ENCODE results near the gene POLRMT.
A peak's percentile ranks its signal among the peaks of the same experiment; 100 is the strongest.

The POLRMT gene

GRCh38 chr19:661427-662196 is 28.3 kb upstream of the POLRMT start:
- Histone ChIP-seq H3K9me3 (ENCODE audit: control insufficient read depth, insufficient read depth, low read depth, low read length) (no peaks in the 10 kb centered on the region), H3K4me1 (ENCODE audit: control insufficient read depth, insufficient read depth, low read length) (peaks cover 9% of the 10 kb centered on the region), H3K27ac (ENCODE audit: extremely low read depth, low read depth, low read length) (peak overlapping the region; percentile 94), H3K4me3 (ENCODE audit: low read depth, low read length) (peak overlapping the region; percentile 86), H3K36me3 (ENCODE audit: control insufficient read depth in 2 of 2, insufficient read depth in 1 of 2, low read length in 2 of 2) (peaks cover 0 to 41% of the 10 kb centered on the region in 2 experiments; a peak in 1 of 3 replicates)
- POLR2A ChIA-PET = interaction anchor here (0.5 kb wide), 1 partner anchor 1129 kb away, joined by 3 read pairs; no protein-coding TSS in a partner anchor
- TF ChIP-seq GLIS1 (tag by site-specific recombination; IDR thresholded peaks at IDR 0.05) = peak; percentile 24; the same call in 1 of the 2 replicates
- no peak for TF ChIP-seq MEIS1 (CRISPR knock-in tag; IDR thresholded peaks at IDR 0.05; ENCODE audit: borderline replicate concordance)
- no peak for TF ChIP-seq ZNF624 (tag by site-specific recombination; IDR thresholded peaks at IDR 0.05)
- TF ChIP-seq SP2 (tag by site-specific recombination; IDR thresholded peaks at IDR 0.05) = peak; percentile 33; the same call in 1 of the 2 replicates
- TF ChIP-seq OVOL3 (tag by site-specific recombination; IDR thresholded peaks at IDR 0.05) = no peak
- TF ChIP-seq ZNF585B (tag by site-specific recombination; IDR thresholded peaks at IDR 0.05) = no peak
- no peak for TF ChIP-seq ZNF354C (tag by site-specific recombination; IDR thresholded peaks at IDR 0.05; ENCODE audit: borderline replicate concordance, low read depth)
- no peak for TF ChIP-seq ZNF558 (tag by site-specific recombination; IDR thresholded peaks at IDR 0.05)
- no peak for TF ChIP-seq ZNF473 (tag by site-specific recombination; IDR thresholded peaks at IDR 0.05)
- TF ChIP-seq, protein P1, sequence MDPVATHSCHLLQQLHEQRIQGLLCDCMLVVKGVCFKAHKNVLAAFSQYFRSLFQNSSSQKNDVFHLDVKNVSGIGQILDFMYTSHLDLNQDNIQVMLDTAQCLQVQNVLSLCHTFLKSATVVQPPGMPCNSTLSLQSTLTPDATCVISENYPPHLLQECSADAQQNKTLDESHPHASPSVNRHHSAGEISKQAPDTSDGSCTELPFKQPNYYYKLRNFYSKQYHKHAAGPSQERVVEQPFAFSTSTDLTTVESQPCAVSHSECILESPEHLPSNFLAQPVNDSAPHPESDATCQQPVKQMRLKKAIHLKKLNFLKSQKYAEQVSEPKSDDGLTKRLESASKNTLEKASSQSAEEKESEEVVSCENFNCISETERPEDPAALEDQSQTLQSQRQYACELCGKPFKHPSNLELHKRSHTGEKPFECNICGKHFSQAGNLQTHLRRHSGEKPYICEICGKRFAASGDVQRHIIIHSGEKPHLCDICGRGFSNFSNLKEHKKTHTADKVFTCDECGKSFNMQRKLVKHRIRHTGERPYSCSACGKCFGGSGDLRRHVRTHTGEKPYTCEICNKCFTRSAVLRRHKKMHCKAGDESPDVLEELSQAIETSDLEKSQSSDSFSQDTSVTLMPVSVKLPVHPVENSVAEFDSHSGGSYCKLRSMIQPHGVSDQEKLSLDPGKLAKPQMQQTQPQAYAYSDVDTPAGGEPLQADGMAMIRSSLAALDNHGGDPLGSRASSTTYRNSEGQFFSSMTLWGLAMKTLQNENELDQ (tag by site-specific recombination; IDR thresholded peaks at IDR 0.05; ENCODE audit: low read depth) = no peak
- TF ChIP-seq ZNF76 (tag by site-specific recombination; IDR thresholded peaks at IDR 0.05; ENCODE audit: borderline replicate concordance, low read depth) = peak; percentile 26; the same call in 1 of the 2 replicates
- TF ChIP-seq ZNF311 (tag by site-specific recombination; IDR thresholded peaks at IDR 0.05; ENCODE audit: borderline replicate concordance) = no peak
- no peak for TF ChIP-seq KLF10 (tag by site-specific recombination; IDR thresholded peaks at IDR 0.05)
- TF ChIP-seq ZBTB1 (tag by site-specific recombination; IDR thresholded peaks at IDR 0.05) = no peak
- TF ChIP-seq ZIC2 (tag by site-specific recombination; IDR thresholded peaks at IDR 0.05) = peak; percentile 23
- CTCF ChIA-PET = interaction anchor here (0.6 kb wide), 1 partner anchor 142 kb away, joined by 3 read pairs; no protein-coding TSS in a partner anchor

DNA sequence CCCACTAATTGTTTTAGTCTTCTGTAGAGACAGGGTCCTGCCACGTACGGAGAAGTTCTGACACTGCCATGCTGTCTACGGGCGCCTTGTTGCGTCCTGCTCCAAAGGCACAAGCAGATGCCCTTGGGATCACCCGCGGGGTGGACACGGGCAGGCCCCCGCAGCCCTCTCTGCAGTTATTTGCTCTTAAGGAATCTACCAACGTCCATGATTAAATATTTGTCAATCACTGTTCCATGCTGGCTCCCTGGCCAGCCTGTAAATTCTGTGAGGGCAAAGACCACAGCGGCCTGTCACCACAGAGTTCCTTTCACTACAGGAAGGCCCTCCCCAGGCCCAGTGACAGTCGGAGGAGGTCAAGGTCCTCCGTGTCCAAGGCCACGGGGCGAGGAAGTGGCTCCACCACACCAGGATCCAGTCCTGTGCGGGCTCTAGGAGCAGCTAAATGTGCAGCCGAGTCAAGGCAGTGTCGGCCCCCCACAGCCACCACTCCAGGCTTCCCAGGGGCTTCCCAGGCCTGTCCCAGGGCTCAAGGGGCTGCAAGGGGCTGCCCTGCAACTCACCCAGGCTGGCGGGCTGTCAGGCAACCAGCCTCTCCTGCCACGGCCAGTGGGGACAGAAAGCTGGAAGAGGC is 27.6 kb upstream of the POLRMT start:
- Histone ChIP-seq H3K36me3 (ENCODE audit: control insufficient read depth in 2 of 2, insufficient read depth in 1 of 2, low read length in 2 of 2) (peaks cover 0 to 42% of the 10 kb centered on the region in 2 experiments; a peak in 1 of 3 replicates), H3K4me1 (ENCODE audit: control insufficient read depth, insufficient read depth, low read length) (peaks cover 9% of the 10 kb centered on the region), H3K27ac (ENCODE audit: extremely low read depth, low read depth, low read length) (peak overlapping the region; percentile 94), H3K4me3 (ENCODE audit: low read depth, low read length) (peak overlapping the region; percentile 2; the same call in 1 of the 2 replicates), H3K9me3 (ENCODE audit: control insufficient read depth, insufficient read depth, low read depth, low read length) (no peaks in the 10 kb centered on the region)
- TF ChIP-seq ZNF664 (tag by site-specific recombination; IDR thresholded peaks at IDR 0.05) (no peak), ZXDB (tag by site-specific recombination; IDR thresholded peaks at IDR 0.05) (peak; percentile 88), ZIC2 (tag by site-specific recombination; IDR thresholded peaks at IDR 0.05) (peak; percentile 68)
- POLR2A ChIA-PET = interaction anchor here (0.5 kb wide), 1 partner anchor 1130 kb away, joined by 3 read pairs; no protein-coding TSS in a partner anchor
- CTCF ChIA-PET = interaction anchor here (0.6 kb wide), 1 partner anchor 141 kb away, joined by 3 read pairs; no protein-coding TSS in a partner anchor
